Measurements from ENCODE around the gene RPSA.

- TF ChIP-seq CTCF (IDR thresholded peaks at IDR 0.05) (no peak), POLR2A (IDR thresholded peaks at IDR 0.05) (no peak)
These were observed 42.1 kb downstream of the RPSA start for GRCh38 chr3:39448506-39449233.
